Stimulated activated CD8-positive, alpha-beta memory T cell treated with anti-CD3 and anti-CD28 coated beads, Interleukin-7, amount 100 ng/mL, for 48 hours (primary cell): ENCODE results near the gene SEC24D.
"Not testable (repeated sequence)": the region's sequence is repeated elsewhere in the genome, so short reads cannot be mapped to it uniquely, and the experiment has no call there.

Experiments used
- DNase-seq, 2 donors: peaks; one replicate each; pipeline ENCODE4 v3.0.0-alpha.2; 2020; ENCODE audit warnings: low read depth in 1 of 2; ENCODE audit errors: extremely low read depth in 1 of 2

SEC24D gene

GRCh38 chr4:118811832-118812231, 24.1 kb downstream of the SEC24D start:
- DNase-seq = no peak

- no peak for DNase-seq
Observed at GRCh38 chr4:118810991-118811764, 24.7 kb downstream of the SEC24D start.

GRCh38 chr4:118807659-118808058, 28.3 kb downstream of the SEC24D start:
- DNase-seq = no peak

- DNase-seq = no peak
Observed at GRCh38 chr4:118803253-118803652, 32.7 kb downstream of the SEC24D start.

- no peak for DNase-seq
Observed at GRCh38 chr4:118801895-118802575, 33.9 kb downstream of the SEC24D start.

GRCh38 chr4:118799231-118799942, 36.5 kb downstream of the SEC24D start:
- DNase-seq = no peak

GRCh38 chr4:118798658-118799057, 37.3 kb downstream of the SEC24D start:
- DNase-seq = no peak

GRCh38 chr4:118797558-118798142, 38.3 kb downstream of the SEC24D start:
- no peak for DNase-seq

- not testable (repeated sequence) for DNase-seq
Observed at GRCh38 chr4:118791690-118792446, 44.1 kb downstream of the SEC24D start.

- DNase-seq = no peak
Observed at GRCh38 chr4:118790544-118790943, 45.4 kb downstream of the SEC24D start.

- DNase-seq = no peak
Observed at GRCh38 chr4:118788911-118789310, 47.0 kb downstream of the SEC24D start.

GRCh38 chr4:118787844-118788380, 48.0 kb downstream of the SEC24D start:
- DNase-seq = no peak

GRCh38 chr4:118784776-118785175, 51.1 kb downstream of the SEC24D start:
- no peak for DNase-seq

GRCh38 chr4:118783887-118784286, 52.0 kb downstream of the SEC24D start:
- no peak for DNase-seq

- DNase-seq = not testable (repeated sequence)
Observed at GRCh38 chr4:118782886-118783285, 53.0 kb downstream of the SEC24D start.

- DNase-seq = not testable (repeated sequence)
Observed at GRCh38 chr4:118777649-118778048, 58.3 kb downstream of the SEC24D start.

- DNase-seq = not testable (repeated sequence)
Observed at GRCh38 chr4:118776955-118777640, 58.8 kb downstream of the SEC24D start.

GRCh38 chr4:118776157-118776954, 59.6 kb downstream of the SEC24D start:
- DNase-seq = no peak

GRCh38 chr4:118775405-118775804, 60.5 kb downstream of the SEC24D start:
- DNase-seq = no peak
